HG02970 (cell line): ENCODE data around the gene NACC1.

Experiments used
- ATAC-seq: cut with Tn5 transposase; IDR thresholded peaks from one replicate; pipeline ENCODE4 v1.9.1; 2021; ENCODE audit warnings: mild to moderate bottlenecking, moderate library complexity, moderate number of reproducible peaks; ENCODE audit not compliant: unreplicated experiment, low FRiP score

NACC1 gene

GRCh38 chr19:13118424-13119193, 545 bp downstream of the NACC1 start:
- ATAC-seq: peak; percentile 1

DNA sequence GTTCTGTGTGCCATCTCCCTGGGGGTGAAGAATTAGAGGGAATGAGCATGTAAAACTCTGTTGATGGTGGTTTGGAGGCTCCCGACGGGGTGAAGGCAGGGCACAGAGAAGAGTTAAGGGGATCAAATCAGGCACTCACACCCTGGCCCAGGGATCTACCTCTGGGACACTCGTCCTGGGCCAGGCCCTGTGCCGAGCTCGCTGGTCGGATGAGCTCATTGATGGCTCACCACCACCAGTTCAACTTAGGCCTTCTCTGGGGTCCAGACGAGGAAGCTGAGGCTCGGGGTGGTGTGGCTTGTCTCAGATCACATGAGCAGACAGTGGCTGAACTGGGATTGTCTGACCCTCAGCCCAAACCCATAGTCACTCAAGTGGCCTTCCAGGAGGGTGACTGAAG, 1.6 kb downstream of the NACC1 start:
- no peak for ATAC-seq

- ATAC-seq: no peak
Measured at GRCh38 chr19:13120031-13120430, 2.0 kb downstream of the NACC1 start.

DNA sequence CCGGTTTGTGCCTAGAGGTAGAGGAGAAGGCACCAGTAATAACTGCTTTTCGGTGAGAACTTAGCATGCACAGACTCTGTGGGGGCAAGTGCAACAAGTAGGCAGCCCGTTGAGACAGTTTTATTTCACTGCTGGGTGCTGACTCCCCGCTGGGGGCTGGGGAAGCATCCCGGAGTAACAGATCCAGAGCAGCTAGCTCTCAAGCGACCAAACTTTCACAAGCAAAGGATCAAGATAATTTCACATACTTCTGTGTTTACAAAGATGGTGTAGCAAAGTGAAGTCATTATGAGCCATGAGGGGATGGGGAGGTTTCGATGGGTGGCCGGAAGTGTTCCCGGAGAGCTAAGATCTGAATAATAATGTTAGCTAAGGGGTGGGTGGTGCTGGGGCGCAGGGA, 2.8 kb downstream of the NACC1 start:
- no peak for ATAC-seq

- ATAC-seq: no peak
Measured at GRCh38 chr19:13121551-13122274, 3.6 kb downstream of the NACC1 start.

DNA sequence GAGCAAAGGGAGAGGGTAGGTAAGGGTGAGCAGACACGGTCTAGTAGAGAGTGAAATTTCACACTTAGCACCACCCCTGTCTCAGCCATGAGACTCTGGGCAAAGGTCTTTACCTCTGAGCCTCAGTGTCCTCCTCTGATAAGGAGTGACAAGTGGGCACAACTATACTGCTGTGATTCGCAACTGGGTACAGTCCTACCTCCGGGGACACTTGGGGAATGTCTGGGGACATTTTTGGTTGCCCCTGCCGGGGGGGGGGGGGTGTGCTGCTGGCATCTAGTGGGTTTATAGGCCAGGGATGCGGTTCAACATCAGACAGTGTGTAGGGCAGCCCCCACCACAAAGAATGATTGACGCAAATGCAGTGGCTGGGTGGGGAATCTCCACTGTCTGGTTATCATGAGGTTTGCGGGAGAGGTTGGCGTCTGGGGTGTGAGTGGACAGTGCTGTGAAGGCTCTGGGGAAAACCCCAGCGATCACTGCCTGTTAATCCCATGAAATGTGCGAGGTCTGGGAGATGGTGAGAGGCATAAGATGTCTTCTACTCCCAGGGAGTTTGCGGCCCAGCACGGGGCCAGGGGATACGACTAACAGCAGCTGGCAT, 4.3 kb downstream of the NACC1 start:
- no peak for ATAC-seq

DNA sequence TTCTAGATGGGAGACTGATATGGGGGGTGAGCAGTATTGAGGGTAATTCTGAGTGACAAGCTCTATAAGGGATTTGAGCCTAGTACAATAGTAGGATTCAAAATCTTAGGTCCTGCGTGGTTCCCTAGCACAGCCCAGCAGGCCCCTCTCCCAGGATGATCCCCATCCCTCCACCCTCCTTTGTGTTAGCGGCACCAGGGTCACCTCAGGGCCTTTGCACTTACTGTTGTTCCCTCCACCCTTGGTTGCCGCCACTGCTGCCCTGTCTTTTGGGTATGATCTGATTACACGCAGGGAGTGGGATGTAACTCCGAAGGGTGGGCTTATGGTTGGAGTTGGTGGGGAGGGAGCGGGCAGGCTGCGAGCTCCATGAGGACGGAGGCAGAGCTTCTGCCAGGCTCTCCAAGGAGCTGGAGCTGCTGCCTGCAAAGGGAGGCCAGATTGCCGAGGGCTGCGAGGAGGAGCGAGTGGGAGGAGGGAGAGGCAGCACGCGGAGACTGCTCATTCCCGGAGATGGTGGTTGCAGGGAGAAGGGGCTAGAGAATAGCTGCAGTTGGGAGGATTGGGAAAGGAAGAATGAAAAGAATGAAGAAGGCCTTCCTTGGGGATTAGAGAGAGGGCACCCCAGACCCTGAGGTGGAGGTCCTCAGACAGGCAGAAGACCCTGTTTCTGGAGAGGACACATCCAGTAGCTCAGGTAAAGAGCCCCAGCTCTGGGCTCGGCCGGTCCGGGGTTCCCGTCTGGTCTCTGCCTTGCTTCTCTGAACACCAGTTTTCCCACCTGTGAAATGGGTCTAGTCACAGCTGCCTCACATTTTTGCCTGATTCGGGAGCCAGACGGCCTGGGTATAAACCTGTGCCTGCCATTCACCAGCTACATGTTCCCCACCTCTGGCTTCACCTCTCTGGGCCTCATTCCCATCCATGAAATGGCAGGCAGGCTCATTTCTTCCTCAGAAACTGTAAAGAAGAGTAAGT, 5.2 kb downstream of the NACC1 start:
- ATAC-seq: no peak

GRCh38 chr19:13127051-13127450, 9.0 kb downstream of the NACC1 start:
- ATAC-seq: no peak

DNA sequence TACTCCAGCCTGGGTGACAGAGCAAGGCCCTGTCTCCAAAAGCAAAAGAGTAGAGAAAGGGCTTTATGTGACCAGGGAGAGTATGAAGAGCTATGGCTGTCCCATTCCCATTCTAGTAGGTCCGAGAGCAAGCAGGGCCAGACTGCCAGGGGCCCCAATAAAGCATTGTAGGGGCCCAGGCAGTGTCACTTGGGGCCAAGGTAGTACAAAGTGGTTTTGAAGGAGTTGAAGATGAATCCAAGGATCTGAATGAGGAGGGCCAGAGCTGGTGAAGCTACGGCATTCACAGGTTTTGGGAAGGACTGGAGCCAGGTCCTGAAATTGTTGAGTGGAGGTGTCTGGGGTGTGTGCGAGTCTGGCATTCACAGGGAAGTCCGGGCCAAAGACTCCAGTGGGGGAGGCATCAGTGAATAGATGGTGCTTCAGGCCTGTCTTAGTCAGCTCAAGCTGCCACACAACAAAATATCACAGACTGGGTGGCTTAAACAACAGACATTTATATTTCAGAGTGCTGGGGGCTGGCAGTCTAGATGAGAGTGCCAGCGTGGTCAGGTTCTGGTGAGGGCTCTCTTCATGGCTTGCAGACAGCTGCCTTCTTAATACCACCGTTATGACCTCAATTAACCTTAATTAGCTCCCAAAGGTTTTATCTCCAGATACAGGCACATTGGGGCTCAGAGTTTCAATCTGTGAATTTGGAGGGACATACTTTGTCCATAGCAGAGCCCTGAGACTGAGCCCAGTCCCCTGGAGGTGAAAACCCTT, 9.9 kb downstream of the NACC1 start:
- no peak for ATAC-seq

GRCh38 chr19:13128583-13128982, 10.5 kb downstream of the NACC1 start:
- ATAC-seq: no peak

DNA sequence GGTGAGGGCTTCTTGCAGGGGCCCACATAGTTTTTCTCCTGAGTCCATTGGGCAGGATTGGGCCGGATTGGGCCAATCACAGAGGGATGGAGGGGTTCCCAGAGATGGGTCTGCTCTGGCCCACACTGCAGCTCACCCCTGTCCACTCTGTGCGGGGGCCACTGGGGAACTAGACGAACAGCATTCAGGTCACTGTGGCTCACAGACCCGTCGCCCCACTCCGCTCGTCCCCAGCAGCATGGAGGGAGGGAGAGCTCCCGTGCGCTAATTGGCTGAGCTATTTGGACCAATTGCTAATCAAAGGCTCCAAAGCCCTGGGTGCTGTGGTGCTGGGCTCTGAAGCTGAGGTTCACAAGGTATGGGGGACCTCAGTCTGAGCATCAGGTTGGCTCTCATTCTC, 11.3 kb downstream of the NACC1 start:
- no peak for ATAC-seq

GRCh38 chr19:13130886-13131490, 12.9 kb downstream of the NACC1 start:
- ATAC-seq: no peak

DNA sequence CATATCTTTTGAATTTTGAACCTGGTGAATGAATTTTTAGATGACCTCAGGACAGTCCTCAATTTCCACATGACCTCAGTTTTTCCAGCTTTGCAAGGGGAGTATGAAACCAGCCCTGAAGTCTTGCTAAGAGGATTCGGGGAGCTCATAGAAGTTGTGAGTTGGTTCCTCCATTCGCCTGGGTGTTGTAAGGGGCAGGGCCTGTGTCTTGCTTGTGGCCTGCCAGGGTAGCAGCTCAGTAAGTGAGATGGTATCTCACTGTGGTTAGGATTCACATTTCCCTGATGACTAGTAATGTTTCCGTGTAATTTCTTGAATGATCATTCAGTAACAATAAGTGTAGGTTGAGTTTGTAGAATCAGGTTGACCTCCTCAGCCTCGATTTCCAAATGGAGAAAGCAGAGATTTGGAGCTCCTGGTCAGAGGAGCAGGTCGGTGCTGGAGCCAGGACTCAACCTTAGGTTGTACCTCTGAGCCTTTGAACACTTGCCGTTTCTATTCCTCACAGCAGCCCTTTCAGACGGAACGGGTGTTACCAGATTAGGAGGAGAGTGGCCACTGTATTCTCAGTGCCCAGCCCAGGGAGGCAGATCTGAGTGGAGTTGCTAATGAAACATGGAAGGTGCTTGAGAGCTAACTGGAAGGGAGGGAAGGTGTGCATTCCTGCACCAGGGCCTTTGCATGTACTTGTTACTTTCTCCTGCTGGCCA, 14.6 kb downstream of the NACC1 start:
- no peak for ATAC-seq

- ATAC-seq: no peak
Measured at GRCh38 chr19:13133241-13133870, 15.3 kb downstream of the NACC1 start.

GRCh38 chr19:13134626-13135025, 16.6 kb downstream of the NACC1 start:
- ATAC-seq: no peak

GRCh38 chr19:13135068-13136062, 17.3 kb downstream of the NACC1 start:
- no peak for ATAC-seq

DNA sequence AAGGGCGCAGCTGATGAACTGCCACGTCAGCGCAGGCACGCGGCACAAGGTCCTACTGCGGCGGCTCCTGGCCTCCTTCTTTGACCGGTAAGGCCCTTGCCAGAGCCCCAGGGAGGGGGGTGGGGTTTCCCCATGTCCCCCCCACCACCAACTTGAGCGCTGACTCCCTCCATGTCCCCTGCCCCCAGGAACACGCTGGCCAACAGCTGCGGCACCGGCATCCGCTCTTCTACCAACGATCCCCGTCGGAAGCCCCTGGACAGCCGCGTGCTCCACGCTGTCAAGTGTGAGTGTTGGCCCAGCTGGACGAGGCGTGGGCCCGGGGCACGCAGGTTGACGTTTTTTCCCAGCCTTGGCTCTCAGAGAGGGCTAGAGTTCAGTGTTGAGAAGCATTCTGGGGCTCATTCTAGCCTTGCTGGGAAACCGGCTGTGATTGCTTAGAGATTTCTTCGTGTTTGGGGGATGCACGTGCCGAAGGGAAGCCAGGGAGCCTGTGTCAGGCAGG, 19.3 kb downstream of the NACC1 start:
- no peak for ATAC-seq
